NCI-H69 (cell line): Measurements from ENCODE around the gene LMF2.
A peak's percentile ranks its signal among the peaks of the same experiment; 100 is the strongest.
"Not testable (repeated sequence)": the region's sequence is repeated elsewhere in the genome, so short reads cannot be mapped to it uniquely, and the experiment has no call there.

Source experiments
- DNase-seq: peaks from one replicate; lab custom pipeline; 2025; lab: John Stamatoyannopoulos, UW

LMF2 gene

GRCh38 chr22:50507421-50507990, at the start of gene LMF2:
TSS of gene LMF2 (minus strand) at chr22:50507702. CDS start at chr22:50507675, 27 bp downstream.
- DNase-seq, result peak; percentile 97

- no peak for DNase-seq
Measured at GRCh38 chr22:50556703-50557102, 49.2 kb upstream of the LMF2 start.

GRCh38 chr22:50553310-50553709, 45.8 kb upstream of the LMF2 start:
- DNase-seq, result no peak

- no peak for DNase-seq
Measured at GRCh38 chr22:50551160-50551752, 43.8 kb upstream of the LMF2 start.

GRCh38 chr22:50550395-50550794, 42.9 kb upstream of the LMF2 start:
- DNase-seq, result no peak

GRCh38 chr22:50548921-50549790, 41.7 kb upstream of the LMF2 start:
- DNase-seq, result no peak

- DNase-seq, result no peak
Measured at GRCh38 chr22:50548040-50548920, 40.8 kb upstream of the LMF2 start.

- DNase-seq, result no peak
Measured at GRCh38 chr22:50547263-50547985, 39.9 kb upstream of the LMF2 start.

- DNase-seq, result no peak
Measured at GRCh38 chr22:50546326-50547262, 39.1 kb upstream of the LMF2 start.

- DNase-seq, result no peak
Measured at GRCh38 chr22:50545522-50546325, 38.2 kb upstream of the LMF2 start, which contains the start of gene KLHDC7B. TSS of gene KLHDC7B (plus strand) at chr22:50545899. CDS start at chr22:50546244, 345 bp downstream.

- peak; percentile 58 for DNase-seq
Measured at GRCh38 chr22:50544746-50545253, 37.3 kb upstream of the LMF2 start.

- DNase-seq, result peak; percentile 85
Measured at GRCh38 chr22:50544078-50544745, 36.7 kb upstream of the LMF2 start.

GRCh38 chr22:50542416-50542927, 35.0 kb upstream of the LMF2 start:
- DNase-seq, result no peak

GRCh38 chr22:50541667-50542026, 34.1 kb upstream of the LMF2 start:
- not testable (repeated sequence) for DNase-seq

- no peak for DNase-seq
Measured at GRCh38 chr22:50540381-50540780, 32.9 kb upstream of the LMF2 start.

- no peak for DNase-seq
Measured at GRCh38 chr22:50537765-50538164, 30.3 kb upstream of the LMF2 start.

- no peak for DNase-seq
Measured at GRCh38 chr22:50536226-50536625, 28.7 kb upstream of the LMF2 start.

GRCh38 chr22:50535113-50535512, 27.6 kb upstream of the LMF2 start:
- DNase-seq, result no peak
